NCI-H2196 (cell line): Measurements from ENCODE around the gene P4HA2.
"Not testable (repeated sequence)": the region's sequence is repeated elsewhere in the genome, so short reads cannot be mapped to it uniquely, and the experiment has no call there.

Experiments
- DNase-seq: peaks from one replicate; lab custom pipeline; 2025; ENCODE audit not compliant: unreplicated experiment; lab: John Stamatoyannopoulos, UW

The P4HA2 gene

DNA sequence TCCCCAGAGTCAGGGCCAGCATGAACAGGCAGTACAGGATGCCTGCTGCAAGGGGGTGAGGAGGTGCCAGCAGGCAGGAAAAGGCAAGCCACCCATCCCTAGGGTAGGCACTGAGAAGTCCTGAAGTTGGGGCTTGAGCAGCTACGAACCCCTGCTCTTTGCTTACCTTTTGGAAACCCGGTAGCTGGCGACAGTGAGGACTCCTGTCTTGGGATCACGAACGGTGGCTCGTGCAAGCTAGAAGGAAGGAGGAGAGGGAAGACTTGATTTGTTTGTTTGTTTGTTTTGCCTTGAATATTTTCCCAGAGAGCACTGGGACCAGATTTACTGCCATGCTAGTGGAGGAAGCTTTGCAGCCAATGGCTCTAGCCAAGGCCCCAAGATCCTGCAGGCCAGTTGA lies 23.7 kb downstream of the P4HA2 start:
- no peak for DNase-seq

DNA sequence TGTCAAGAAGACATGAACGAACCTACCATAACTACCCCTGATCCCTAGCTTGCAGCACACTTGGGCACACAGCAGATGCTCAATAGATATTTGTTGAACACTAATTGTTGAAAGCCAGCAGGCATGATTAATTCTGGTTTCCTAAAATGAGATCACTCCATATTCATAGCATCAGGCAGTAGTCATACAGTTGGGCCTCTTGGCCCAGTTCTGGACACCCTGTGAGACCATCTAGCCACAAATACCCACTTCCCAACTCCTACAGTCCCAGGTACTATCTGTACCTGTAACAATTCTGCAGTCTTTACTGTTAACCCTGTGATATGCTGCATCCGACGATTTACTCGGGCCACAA lies 24.2 kb downstream of the P4HA2 start:
- DNase-seq: no peak

- no peak for DNase-seq
Observed at GRCh38 chr5:132202711-132203463, 24.8 kb downstream of the P4HA2 start.

DNA sequence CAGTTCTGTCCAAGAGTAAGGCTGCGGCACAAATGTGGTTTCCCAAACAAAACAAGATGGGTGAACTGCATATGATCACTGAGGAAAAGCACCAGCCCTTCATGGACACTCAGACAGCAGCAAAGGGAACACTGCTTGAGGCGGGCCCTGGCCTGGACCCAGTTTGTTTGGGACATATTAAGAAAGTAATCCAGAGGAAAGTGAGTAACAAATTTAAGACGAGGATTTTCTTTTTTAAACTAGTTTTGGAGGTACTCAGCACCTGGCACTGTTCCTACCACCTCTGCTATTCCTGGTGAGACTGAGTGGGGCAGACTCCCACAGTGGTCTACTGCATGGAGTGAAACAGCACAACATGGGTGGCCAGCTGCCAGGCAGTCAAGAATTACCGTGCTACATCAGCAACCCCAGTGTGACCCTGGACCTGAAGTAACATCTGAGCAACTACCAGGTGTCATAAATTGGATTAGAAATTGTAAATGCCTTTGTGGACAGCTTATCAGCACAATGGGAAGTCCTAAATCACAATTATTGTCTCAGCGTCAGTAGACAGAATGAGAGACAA lies 28.5 kb downstream of the P4HA2 start:
- no peak for DNase-seq

- no peak for DNase-seq
Observed at GRCh38 chr5:132198571-132198970, 29.1 kb downstream of the P4HA2 start.

GRCh38 chr5:132195727-132196126 lies 31.9 kb downstream of the P4HA2 start:
- no peak for DNase-seq

DNA sequence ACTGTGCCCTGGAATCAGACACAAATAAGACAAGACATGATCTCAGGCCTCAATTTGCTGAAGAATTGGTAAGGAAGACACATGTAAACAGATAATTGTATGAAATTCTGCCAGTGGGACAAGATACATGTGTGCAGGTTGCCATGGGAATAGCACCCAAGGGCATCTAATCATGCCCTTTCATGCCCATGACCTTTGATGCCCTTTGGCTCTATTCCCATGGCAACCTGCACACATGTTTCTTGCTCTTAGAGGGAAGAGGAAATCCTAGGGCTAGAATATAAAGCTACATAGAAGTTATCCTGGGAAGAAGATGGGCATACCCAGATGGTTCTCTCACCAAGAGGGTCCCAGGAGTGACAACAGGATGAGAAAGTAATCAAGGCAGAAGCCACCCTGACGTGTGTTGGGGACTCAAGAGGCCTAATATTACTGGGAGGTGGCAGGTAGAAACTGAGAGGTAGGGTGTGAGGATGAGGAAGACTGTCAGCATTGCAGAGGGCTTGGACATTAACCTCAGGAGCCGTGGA lies 34.4 kb downstream of the P4HA2 start:
- DNase-seq: no peak

DNA sequence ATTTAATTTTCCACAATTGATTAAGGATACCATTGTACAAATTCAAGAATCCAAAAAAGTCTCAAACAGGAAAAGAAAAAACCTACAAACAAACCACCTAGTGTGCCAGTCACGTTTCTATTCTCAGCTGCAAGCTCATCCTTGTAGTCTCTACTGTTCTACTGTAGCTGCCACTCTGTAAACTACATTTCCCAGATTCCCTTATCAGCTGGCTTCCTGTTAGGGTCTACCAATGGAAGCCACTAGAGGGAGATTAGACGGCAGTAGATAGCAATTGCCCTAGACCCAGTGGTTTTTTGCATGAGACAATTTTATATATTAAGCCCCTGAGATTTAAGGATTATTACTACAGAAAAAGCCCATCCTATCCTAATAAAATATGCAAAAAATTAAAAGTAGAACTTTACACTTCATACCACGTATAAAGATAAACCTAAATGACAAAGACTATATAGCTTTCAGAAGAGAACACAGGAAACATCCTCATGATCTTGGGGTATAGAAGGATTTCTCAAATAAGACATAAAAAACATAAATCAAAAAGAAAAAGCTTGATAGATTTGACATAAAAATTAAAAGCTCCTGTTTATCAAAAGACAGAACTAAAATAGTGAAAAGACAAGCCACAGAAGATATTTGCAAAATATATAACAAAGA lies 37.4 kb downstream of the P4HA2 start:
- peak; percentile 59 for DNase-seq

GRCh38 chr5:132184588-132184987 lies 43.1 kb downstream of the P4HA2 start:
- no peak for DNase-seq

- no peak for DNase-seq
Observed at GRCh38 chr5:132183723-132184122, 43.9 kb downstream of the P4HA2 start.

DNA sequence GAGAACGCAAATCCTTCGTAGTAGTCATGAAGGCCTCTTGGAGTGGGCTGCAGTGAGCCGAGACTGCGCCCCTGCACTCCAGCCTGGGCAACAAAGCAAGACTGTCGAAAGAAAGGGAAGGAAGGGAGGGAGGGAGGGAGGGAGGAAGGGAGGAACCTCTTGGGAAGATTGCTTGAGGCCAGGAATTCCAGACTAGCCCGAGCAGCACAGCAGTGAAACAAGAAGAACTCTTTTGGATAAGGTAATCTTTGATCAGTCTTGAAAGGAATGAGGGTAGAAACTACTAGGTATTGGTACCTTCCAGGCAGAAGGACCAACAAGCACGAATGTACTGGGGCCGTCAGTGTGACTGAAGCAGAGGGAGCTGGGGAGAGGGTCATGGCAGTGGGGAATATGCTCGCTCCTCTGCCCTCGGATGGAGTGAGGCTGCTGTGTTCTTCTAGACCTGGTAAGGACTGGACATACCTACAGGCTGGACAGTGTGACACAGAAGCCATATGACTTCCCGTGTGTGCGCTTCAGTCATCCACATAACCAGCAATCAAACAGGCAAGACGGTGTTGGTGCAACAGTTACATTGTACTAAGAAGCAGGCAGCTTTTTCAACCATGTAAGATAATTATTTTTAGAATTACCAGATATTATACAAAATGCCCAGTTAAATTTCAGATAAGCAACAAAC lies 45.2 kb downstream of the P4HA2 start:
- no peak for DNase-seq

DNA sequence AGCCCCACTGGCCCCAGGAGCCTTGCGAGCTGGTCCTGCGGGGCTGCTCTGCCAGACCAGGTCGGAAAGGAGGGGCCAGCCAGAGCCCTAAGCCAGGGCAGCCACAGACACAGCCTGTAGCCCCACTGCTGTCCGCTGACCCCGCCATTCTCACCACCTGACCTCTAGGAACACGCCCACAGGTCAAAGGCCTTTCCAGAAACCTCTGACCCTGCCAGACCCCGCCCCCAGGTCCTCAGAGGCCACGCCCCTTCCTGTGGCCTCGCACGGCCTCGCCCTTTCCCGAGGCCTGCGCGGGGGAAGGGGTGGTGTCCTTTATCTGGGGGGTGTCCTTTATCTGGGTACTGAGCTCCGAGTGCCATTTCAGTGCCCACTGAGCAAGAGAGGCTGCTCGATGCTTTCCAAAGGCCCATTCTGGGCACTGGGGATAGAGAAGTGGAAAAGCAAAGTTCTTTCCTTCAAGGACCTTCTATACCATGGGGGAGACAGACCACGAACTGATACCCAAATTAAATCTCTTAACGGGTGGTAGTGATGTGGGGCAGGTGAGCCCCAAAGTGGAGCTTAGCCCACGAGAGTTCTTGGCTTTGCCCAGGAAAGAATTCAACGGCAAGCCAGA lies 46.5 kb downstream of the P4HA2 start:
- no peak for DNase-seq

- DNase-seq: peak; percentile 25
Observed at GRCh38 chr5:132180134-132180745, 47.4 kb downstream of the P4HA2 start.

DNA sequence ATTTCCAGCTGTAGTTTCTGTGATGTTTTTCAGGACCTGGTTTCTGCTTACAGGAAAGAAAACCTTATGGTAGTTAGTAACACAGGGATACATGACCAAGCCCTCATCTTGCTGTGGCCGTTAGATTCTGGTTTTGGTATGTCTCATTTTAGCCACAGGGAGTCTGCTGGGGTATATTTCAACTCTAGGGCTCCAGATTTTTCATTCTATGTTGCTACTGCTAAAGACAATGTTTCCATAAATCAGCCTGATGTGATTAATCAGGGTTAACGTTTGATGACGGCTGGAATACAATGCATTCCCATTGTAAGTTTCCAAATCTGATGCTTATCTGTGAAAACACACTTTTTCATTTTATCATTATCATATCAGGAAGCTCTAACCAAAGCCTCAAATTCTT lies 48.2 kb downstream of the P4HA2 start:
- no peak for DNase-seq

- DNase-seq: no peak
Observed at GRCh38 chr5:132177691-132178149, 49.9 kb downstream of the P4HA2 start.

GRCh38 chr5:132176987-132177386 lies 50.7 kb downstream of the P4HA2 start:
- DNase-seq: no peak

GRCh38 chr5:132176521-132176945 lies 51.1 kb downstream of the P4HA2 start:
- DNase-seq: no peak

- no peak for DNase-seq
Observed at GRCh38 chr5:132162945-132163344, 64.7 kb downstream of the P4HA2 start.

DNA sequence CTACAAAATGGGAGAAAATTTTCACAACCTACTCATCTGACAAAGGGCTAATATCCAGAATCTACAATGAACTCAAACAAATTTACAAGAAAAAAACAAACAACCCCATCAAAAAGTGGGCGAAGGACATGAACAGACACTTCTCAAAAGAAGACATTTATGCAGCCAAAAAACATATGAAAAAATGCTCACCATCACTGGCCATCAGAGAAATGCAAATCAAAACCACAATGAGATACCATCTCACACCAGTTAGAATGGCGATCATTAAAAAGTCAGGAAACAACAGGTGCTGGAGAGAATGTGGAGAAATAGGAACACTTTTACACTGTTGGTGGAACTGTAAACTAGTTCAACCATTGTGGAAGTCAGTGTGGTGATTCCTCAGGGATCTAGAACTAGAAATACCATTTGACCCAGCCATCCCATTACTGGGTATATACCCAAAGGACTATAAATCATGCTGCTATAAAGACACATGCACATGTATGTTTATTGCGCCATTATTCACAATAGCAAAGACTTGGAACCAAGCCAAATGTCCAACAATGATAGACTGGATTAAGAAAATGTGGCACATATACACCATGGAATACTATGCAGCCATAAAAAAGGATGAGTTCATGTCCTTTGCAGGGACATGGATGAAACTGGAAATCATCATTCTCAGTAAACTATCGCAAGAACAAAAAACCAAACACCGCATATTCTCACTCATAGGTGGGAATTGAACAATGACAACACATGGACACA lies 65.9 kb downstream of the P4HA2 start:
- DNase-seq: not testable (repeated sequence)

GRCh38 chr5:132156413-132156812 lies 71.2 kb downstream of the P4HA2 start:
- no peak for DNase-seq
